GM12878 (cell line): Measurements from ENCODE around the gene TTC31.

Experiments
- CEBPB ChIP-seq, 2 experiments: fragments of 150-350 bp in 1 of 2; IDR thresholded peaks; 2 replicates each; pipeline ENCODE4 v1.6.1; 2012 to 2014; ENCODE audit warnings: low read depth in 2 of 2, low read length in 2 of 2, borderline replicate concordance in 1 of 2, inconsistent platforms in 1 of 2
- EP300 ChIP-seq, 2 experiments: fragments of 150-350 bp in 1 of 2; IDR thresholded peaks; 2 replicates each; pipeline ENCODE4 v1.6.1; 2011 to 2012; ENCODE audit warnings: low read depth in 2 of 2, low read length in 2 of 2, borderline replicate concordance in 1 of 2, improper control_type of control experiment in 1 of 2, inconsistent platforms in 1 of 2; ENCODE audit not compliant: control insufficient read depth in 1 of 2
- HDAC2 ChIP-seq: fragments of 200-600 bp; sonication (generic); IDR thresholded peaks from 2 replicates; pipeline ENCODE4 v1.6.1; 2017
- SPI1 ChIP-seq: IDR thresholded peaks from 2 replicates; pipeline ENCODE4 v1.6.1; 2011; ENCODE audit warnings: low read depth, mild to moderate bottlenecking, low read length, moderate library complexity, borderline replicate concordance; ENCODE audit not compliant: insufficient read depth
- TF ChIP-seq, protein P1 (sequence below): fragments of 450-650 bp; IDR thresholded peaks from 2 replicates; pipeline ENCODE4 v1.6.1; 2016; ENCODE audit warnings: mild to moderate bottlenecking

DNA sequence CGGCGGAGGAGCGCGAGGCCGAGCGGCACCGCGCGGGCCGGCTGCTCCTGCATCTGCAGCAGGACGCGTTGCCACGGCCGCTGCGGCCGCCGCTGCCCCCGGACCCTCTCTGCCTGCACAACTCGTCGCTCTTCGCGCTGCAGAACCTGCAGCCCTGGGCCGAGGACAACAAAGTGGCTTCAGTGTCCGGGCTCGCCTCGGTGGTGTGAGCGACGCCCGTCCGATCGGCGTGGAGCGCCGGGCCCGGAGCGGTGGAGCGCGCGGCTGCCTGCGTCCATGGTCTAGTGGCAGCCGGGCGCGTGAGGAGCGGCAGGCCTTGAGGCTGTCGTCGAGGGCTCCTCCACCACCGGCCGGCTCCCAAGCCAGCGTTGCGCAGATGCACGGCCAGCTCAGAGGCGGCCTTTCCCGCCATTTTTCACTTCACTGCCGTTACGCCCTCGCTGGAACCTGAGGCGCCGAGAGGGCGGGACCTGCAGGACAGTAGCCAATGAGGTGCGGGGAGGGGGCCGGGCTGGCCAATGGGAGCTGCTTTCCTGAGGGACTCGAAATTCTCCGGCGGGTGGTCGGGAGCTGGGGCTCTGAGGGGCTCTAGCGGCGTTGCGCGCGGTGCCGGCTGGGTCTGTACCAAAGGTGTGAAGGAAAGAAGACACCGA, 33.2 kb downstream of the TTC31 start:
- TF ChIP-seq, protein P1, sequence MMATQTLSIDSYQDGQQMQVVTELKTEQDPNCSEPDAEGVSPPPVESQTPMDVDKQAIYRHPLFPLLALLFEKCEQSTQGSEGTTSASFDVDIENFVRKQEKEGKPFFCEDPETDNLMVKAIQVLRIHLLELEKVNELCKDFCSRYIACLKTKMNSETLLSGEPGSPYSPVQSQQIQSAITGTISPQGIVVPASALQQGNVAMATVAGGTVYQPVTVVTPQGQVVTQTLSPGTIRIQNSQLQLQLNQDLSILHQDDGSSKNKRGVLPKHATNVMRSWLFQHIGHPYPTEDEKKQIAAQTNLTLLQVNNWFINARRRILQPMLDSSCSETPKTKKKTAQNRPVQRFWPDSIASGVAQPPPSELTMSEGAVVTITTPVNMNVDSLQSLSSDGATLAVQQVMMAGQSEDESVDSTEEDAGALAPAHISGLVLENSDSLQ = no peak
- no peak for TF ChIP-seq HDAC2
- TF ChIP-seq SPI1 = no peak
- TF ChIP-seq EP300 (IDR thresholded peaks at IDR 0.05; ENCODE audit: borderline replicate concordance in 1 of 2, control insufficient read depth in 1 of 2, low read depth in 2 of 2, low read length in 2 of 2) = no peak
- no peak for TF ChIP-seq CEBPB (IDR thresholded peaks at IDR 0.05; ENCODE audit: borderline replicate concordance in 1 of 2, low read depth in 2 of 2, low read length in 2 of 2)
